GM12874 (cell line): ENCODE results near the gene ZC3H12D.

Experiments used
- CTCF ChIP-seq: IDR thresholded peaks from 2 replicates; pipeline ENCODE4 v1.5.1; 2011; ENCODE audit warnings: low read depth, mild to moderate bottlenecking, control low read depth, low read length, moderate library complexity; ENCODE audit not compliant: insufficient read depth

Gene ZC3H12D

GRCh38 chr6:149437212-149437611 is 47.6 kb downstream of the ZC3H12D start:
- no peak for TF ChIP-seq CTCF

GRCh38 chr6:149436647-149437046 is 48.2 kb downstream of the ZC3H12D start:
- TF ChIP-seq CTCF, result no peak

GRCh38 chr6:149435919-149436586 is 48.8 kb downstream of the ZC3H12D start:
- no peak for TF ChIP-seq CTCF

GRCh38 chr6:149433881-149434280 is 50.9 kb downstream of the ZC3H12D start:
- no peak for TF ChIP-seq CTCF

- TF ChIP-seq CTCF, result no peak
These were observed 51.4 kb downstream of the ZC3H12D start for GRCh38 chr6:149433405-149433804.

- peak; percentile 87 for TF ChIP-seq CTCF
These were observed 52.7 kb downstream of the ZC3H12D start for GRCh38 chr6:149431905-149432775.

- TF ChIP-seq CTCF, result no peak
These were observed 55.1 kb downstream of the ZC3H12D start for GRCh38 chr6:149429427-149430360.
